ENCODE measurements around the gene RACGAP1. TPM values are rescaled to one million over a fixed set of nuclear protein-coding genes. Genes with fewer than 3 reads are reported as not detected.

The RACGAP1 gene
- total and polyA plus RNA-seq, 12 donors, result 1.0 to 17.8 (median 3.9) TPM

DNA sequence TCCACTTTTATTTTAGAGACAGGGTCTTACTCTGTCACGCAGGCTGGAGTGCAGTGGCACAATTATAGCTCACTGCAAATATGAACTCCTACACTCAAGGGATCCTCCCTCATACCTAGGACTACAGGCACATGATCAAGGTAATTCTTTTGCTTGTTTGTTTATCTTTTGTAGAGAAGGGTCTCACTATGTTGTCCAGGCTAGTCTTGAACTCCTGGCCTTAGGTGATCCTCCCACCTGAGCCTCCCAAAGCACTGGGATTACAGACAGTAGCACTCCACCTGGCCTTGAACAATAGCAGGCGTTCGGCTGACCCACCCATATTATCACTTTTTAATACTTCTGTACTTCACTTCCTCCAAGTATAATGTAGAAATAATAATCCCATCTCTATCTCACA, 1.4 kb upstream of the RACGAP1 start:
- intact Hi-C loops (cut with DNase I), result loop anchor here in 1 of 10 donors (5.0 kb wide), 1 partner anchor 54 kb away; the partner anchor contains the start of gene AQP6
- DNase-seq (no peak), ATAC-seq (no peak)
- H3K4me3 ChIP-seq, result no peak overlapping the region
- no peak overlapping the region for H3K27ac ChIP-seq
- peaks cover 0 to 3% (median 0%) of the 10 kb centered on the region in 9 donors for H3K36me3 ChIP-seq
- WGBS, 2 donors, result 94 to 95% methylated on average over 3 of the region's 3 CpGs
- TF ChIP-seq, protein P1, sequence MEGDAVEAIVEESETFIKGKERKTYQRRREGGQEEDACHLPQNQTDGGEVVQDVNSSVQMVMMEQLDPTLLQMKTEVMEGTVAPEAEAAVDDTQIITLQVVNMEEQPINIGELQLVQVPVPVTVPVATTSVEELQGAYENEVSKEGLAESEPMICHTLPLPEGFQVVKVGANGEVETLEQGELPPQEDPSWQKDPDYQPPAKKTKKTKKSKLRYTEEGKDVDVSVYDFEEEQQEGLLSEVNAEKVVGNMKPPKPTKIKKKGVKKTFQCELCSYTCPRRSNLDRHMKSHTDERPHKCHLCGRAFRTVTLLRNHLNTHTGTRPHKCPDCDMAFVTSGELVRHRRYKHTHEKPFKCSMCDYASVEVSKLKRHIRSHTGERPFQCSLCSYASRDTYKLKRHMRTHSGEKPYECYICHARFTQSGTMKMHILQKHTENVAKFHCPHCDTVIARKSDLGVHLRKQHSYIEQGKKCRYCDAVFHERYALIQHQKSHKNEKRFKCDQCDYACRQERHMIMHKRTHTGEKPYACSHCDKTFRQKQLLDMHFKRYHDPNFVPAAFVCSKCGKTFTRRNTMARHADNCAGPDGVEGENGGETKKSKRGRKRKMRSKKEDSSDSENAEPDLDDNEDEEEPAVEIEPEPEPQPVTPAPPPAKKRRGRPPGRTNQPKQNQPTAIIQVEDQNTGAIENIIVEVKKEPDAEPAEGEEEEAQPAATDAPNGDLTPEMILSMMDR (IDR thresholded peaks at IDR 0.05), result no peak
- peaks cover 2 to 23% (median 9%) of the 10 kb centered on the region in 9 donors for H3K4me1 ChIP-seq
- H3K9me3 ChIP-seq, result no peaks in the 10 kb centered on the region
- H3K27me3 ChIP-seq, result peaks cover 0 to 8% (median under 1%) of the 10 kb centered on the region in 7 donors

DNA sequence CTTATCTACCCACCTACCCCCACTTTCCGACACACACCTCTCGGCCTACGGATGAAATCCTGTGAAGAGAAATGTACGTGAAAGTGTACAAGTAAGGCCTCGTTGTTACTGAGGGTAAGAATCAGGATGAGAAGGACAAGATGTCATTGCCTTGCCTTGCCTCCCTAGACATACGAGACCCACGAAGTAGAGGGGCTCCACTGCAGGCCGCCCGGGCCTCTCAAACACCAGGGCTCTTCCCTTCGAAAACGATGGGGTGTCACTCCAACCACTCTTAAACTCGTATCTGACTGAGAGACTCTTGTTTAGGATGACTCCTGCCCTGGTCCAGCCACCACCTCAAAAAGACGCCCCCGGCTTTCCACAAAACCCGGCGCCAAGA, 498 bp downstream of the RACGAP1 start:
- Histone ChIP-seq H3K9me3 (no peaks in the 10 kb centered on the region), H3K4me1 (peaks cover 2 to 23% (median 9%) of the 10 kb centered on the region in 9 donors), H3K36me3 (peaks cover 0 to 3% (median 0%) of the 10 kb centered on the region in 9 donors), H3K27me3 (peaks cover 0 to 4% (median 0%) of the 10 kb centered on the region in 7 donors), H3K27ac (peak overlapping the region in 4 of 10 donors; percentile 14 to 82 (median 58)), H3K4me3 (peak overlapping the region; percentile 51 to 90 (median 72))
- 1 to 2% methylated on average over 16 of the region's 16 CpGs for WGBS, 2 donors
- no peak for DNase-seq
- intact Hi-C loops (cut with DNase I), result loop anchor here in 1 of 10 donors (5.0 kb wide), 1 partner anchor 52 kb away; the partner anchor contains the start of gene AQP6
- ATAC-seq, result peak in 5 of 8 donors; percentile 2 to 5 (median 5)
- TF ChIP-seq, protein P1 (IDR thresholded peaks at IDR 0.05), result no peak

DNA sequence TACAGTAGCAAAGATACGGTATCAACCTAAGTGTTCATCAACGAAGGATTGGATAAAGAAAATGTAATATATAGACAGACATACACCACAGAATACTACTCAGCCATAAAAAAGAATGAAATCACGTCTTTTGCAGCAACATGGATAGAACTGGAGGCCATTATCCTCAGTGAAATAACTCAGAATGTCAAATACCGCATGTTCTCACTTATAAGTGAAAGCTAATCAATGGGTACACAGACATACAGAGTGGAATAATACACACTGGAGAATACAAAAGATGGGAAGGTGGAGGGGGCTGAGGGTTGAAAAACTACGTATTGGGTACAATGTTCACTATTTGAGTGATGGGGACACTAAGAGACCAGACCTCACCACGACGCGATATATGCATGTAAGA, 1.1 kb downstream of the RACGAP1 start:
- peaks cover 2 to 24% (median 9%) of the 10 kb centered on the region in 9 donors for H3K4me1 ChIP-seq
- intact Hi-C loops (cut with DNase I), result no loop called here
- DNase-seq (no peak), ATAC-seq (no peak)
- H3K4me3 ChIP-seq, result peak overlapping the region in 4 of 10 donors; percentile 52 to 90 (median 87)
- H3K27me3 ChIP-seq, result peaks cover 0 to 4% (median 0%) of the 10 kb centered on the region in 7 donors
- 69 to 80% methylated on average over 8 of the region's 8 CpGs for WGBS, 2 donors
- peaks cover 0 to 3% (median 0%) of the 10 kb centered on the region in 9 donors for H3K36me3 ChIP-seq
- TF ChIP-seq, protein P1 (IDR thresholded peaks at IDR 0.05), result no peak
- H3K9me3 ChIP-seq, result no peaks in the 10 kb centered on the region
- H3K27ac ChIP-seq, result no peak overlapping the region

DNA sequence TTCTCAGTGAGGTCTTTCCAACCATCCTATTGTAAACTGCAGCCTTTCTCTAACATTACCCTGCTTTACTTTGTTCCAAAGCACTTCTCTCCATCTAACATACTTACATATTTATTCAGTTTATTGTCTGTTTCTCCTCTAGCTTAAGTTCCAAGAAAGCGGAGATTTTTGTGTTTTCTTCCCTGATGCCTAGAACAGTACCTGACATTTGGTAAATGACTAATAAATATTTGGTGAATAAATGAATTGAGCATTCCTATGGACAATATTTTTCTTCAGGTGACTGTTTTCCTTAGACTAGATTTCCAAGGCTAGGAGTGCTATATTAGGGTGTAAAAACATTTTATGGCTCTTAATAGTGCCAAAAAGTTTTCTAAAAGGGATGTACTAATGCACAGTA, 2.4 kb downstream of the RACGAP1 start:
- WGBS, 2 donors, result 100% methylated on average over 1 of the region's 1 CpG

More for the DNA sequence above, 2.4 kb downstream of the RACGAP1 start:
- intact Hi-C loops (cut with DNase I), result no loop called here
- TF ChIP-seq, protein P1 (IDR thresholded peaks at IDR 0.05), result no peak
- no peak for DNase-seq
- peaks cover 2 to 37% (median 11%) of the 10 kb centered on the region in 9 donors for H3K4me1 ChIP-seq
- no peak overlapping the region for H3K27ac ChIP-seq
- H3K27me3 ChIP-seq, result no peaks in the 10 kb centered on the region
- H3K36me3 ChIP-seq, result peaks cover 0 to 3% (median 0%) of the 10 kb centered on the region in 9 donors
- no peaks in the 10 kb centered on the region for H3K9me3 ChIP-seq
- no peak overlapping the region for H3K4me3 ChIP-seq
- ATAC-seq, result no peak
